Measurements from ENCODE around the gene MAST3.

- TF ChIP-seq CTCF (IDR thresholded peaks at IDR 0.05; ENCODE audit: insufficient read depth, low read length, poor library complexity, severe bottlenecking), result no peak
- no peak for TF ChIP-seq EZH2phosphoT487 (conservative IDR thresholded peaks at IDR 0.05; ENCODE audit: low read length)
Observed at GRCh38 chr19:18165794-18166544, 68.4 kb downstream of the MAST3 start.

All from SU-DHL-6 (cell line).